ENCODE data around the gene MSH4. TPM values are rescaled to one million over a fixed set of nuclear protein-coding genes. Genes with fewer than 3 reads are reported as not detected.
"Not testable (repeated sequence)": the region's sequence is repeated elsewhere in the genome, so short reads cannot be mapped to it uniquely, and the experiment has no call there.

Gene MSH4
- total and polyA plus RNA-seq, 2 donors, result 0.10 to 0.90 TPM

GRCh38 chr1:75908717-75909152 lies 112.1 kb downstream of the MSH4 start:
- no peak for DNase-seq (ENCODE audit: extremely low spot score)
- Histone ChIP-seq H3K4me1 (ENCODE audit: insufficient read depth) (no peaks in the 10 kb centered on the region), H3K27ac (ENCODE audit: low read depth) (no peak overlapping the region), H3K4me3 (ENCODE audit: low read depth, low read length) (no peak overlapping the region), H3K36me3 (ENCODE audit: insufficient read depth) (no peaks in the 10 kb centered on the region)
- 54% methylated on average over 2 of the region's 2 CpGs for WGBS

- Histone ChIP-seq H3K4me3 (ENCODE audit: low read depth, low read length) (no peak overlapping the region), H3K27ac (ENCODE audit: low read depth) (no peak overlapping the region), H3K4me1 (ENCODE audit: insufficient read depth) (no peaks in the 10 kb centered on the region), H3K36me3 (ENCODE audit: insufficient read depth) (no peaks in the 10 kb centered on the region)
- no peak for DNase-seq (ENCODE audit: extremely low spot score)
- WGBS, result 82% methylated on average over 2 of the region's 2 CpGs
These were observed 120.2 kb downstream of the MSH4 start for GRCh38 chr1:75916834-75917233.

GRCh38 chr1:75922698-75923097 lies 126.0 kb downstream of the MSH4 start:
- Histone ChIP-seq H3K27ac (ENCODE audit: low read depth) (no peak overlapping the region), H3K4me1 (ENCODE audit: insufficient read depth) (no peaks in the 10 kb centered on the region), H3K36me3 (ENCODE audit: insufficient read depth) (no peaks in the 10 kb centered on the region), H3K4me3 (ENCODE audit: low read depth, low read length) (no peak overlapping the region)
- no peak for DNase-seq (ENCODE audit: extremely low spot score)
- WGBS, result 90% methylated on average over 1 of the region's 1 CpG

- DNase-seq (ENCODE audit: extremely low spot score), result no peak
- Histone ChIP-seq H3K27ac (ENCODE audit: low read depth) (no peak within 1 kb of the TSS), H3K36me3 (ENCODE audit: insufficient read depth) (no peaks in the 10 kb centered on the region), H3K4me3 (ENCODE audit: low read depth, low read length) (no peak within 1 kb of the TSS), H3K4me1 (ENCODE audit: insufficient read depth) (no peaks in the 10 kb centered on the region)
- 93% methylated on average over 1 of the region's 1 CpG for WGBS
These were observed 135.6 kb downstream of the MSH4 start, which contains the start of gene ASB17 for GRCh38 chr1:75932304-75932703. TSS of gene ASB17 (minus strand) at chr1:75932404. CDS start at chr1:75932291, 113 bp downstream.

- no peak overlapping the region for H3K27ac ChIP-seq (ENCODE audit: low read depth)
- no peaks in the 10 kb centered on the region for H3K36me3 ChIP-seq (ENCODE audit: insufficient read depth)
- DNase-seq (ENCODE audit: extremely low spot score), result no peak
- no peak overlapping the region for H3K4me3 ChIP-seq (ENCODE audit: low read depth, low read length)
- 25% methylated on average over 1 of the region's 1 CpG for WGBS
- no peaks in the 10 kb centered on the region for H3K4me1 ChIP-seq (ENCODE audit: insufficient read depth)
These were observed 140.4 kb downstream of the MSH4 start for GRCh38 chr1:75937034-75937433.

- WGBS, result 67% methylated on average over 4 of the region's 4 CpGs
- not testable (repeated sequence) for H3K27ac ChIP-seq (ENCODE audit: low read depth); H3K36me3 ChIP-seq (ENCODE audit: insufficient read depth)
These were observed 146.4 kb downstream of the MSH4 start for GRCh38 chr1:75943037-75943436.

GRCh38 chr1:75950176-75950575 lies 153.5 kb downstream of the MSH4 start:
- no peak overlapping the region for H3K4me3 ChIP-seq (ENCODE audit: low read depth, low read length)
- H3K36me3 ChIP-seq (ENCODE audit: insufficient read depth), result no peaks in the 10 kb centered on the region
- no peak for DNase-seq (ENCODE audit: extremely low spot score)
- no peaks in the 10 kb centered on the region for H3K4me1 ChIP-seq (ENCODE audit: insufficient read depth)
- H3K27ac ChIP-seq (ENCODE audit: low read depth), result no peak overlapping the region
- 88% methylated on average over 3 of the region's 3 CpGs for WGBS

More at GRCh38 chr1:75943037-75943436, 146.4 kb downstream of the MSH4 start:
- not testable (repeated sequence) for H3K4me1 ChIP-seq (ENCODE audit: insufficient read depth); DNase-seq (ENCODE audit: extremely low spot score); H3K4me3 ChIP-seq (ENCODE audit: low read depth, low read length)

- no peaks in the 10 kb centered on the region for H3K36me3 ChIP-seq (ENCODE audit: insufficient read depth)
- H3K4me3 ChIP-seq (ENCODE audit: low read depth, low read length), result no peak overlapping the region
- DNase-seq (ENCODE audit: extremely low spot score), result no peak
- 85% methylated on average over 1 of the region's 1 CpG for WGBS
- no peaks in the 10 kb centered on the region for H3K4me1 ChIP-seq (ENCODE audit: insufficient read depth)
- no peak overlapping the region for H3K27ac ChIP-seq (ENCODE audit: low read depth)
These were observed 155.3 kb downstream of the MSH4 start for GRCh38 chr1:75952016-75952415.

- no peaks in the 10 kb centered on the region for H3K36me3 ChIP-seq (ENCODE audit: insufficient read depth)
- no peak overlapping the region for H3K4me3 ChIP-seq (ENCODE audit: low read depth, low read length)
- DNase-seq (ENCODE audit: extremely low spot score), result no peak
- no peak overlapping the region for H3K27ac ChIP-seq (ENCODE audit: low read depth)
- 66% methylated on average over 4 of the region's 4 CpGs for WGBS
- H3K4me1 ChIP-seq (ENCODE audit: insufficient read depth), result no peaks in the 10 kb centered on the region
These were observed 156.8 kb downstream of the MSH4 start for GRCh38 chr1:75953461-75953860.

GRCh38 chr1:75954586-75954985 lies 157.9 kb downstream of the MSH4 start:
- H3K27ac ChIP-seq (ENCODE audit: low read depth), result no peak overlapping the region
- DNase-seq (ENCODE audit: extremely low spot score), result no peak
- no peaks in the 10 kb centered on the region for H3K36me3 ChIP-seq (ENCODE audit: insufficient read depth)

More at GRCh38 chr1:75954586-75954985, 157.9 kb downstream of the MSH4 start:
- Histone ChIP-seq H3K4me3 (ENCODE audit: low read depth, low read length) (no peak overlapping the region), H3K4me1 (ENCODE audit: insufficient read depth) (no peaks in the 10 kb centered on the region)

Small RNAs within 50 kb of the gene (small RNA-seq; reads per million reads assigned to genes)
- gene SNORD45A (not detected), gene SNORD45B (not detected), gene SNORD45C (not detected)

Other genes starting within 250 kb of the MSH4 start
- gene SLC44A5, start 185.8 kb upstream of the MSH4 start, total RNA-seq, result 5.9 TPM
- gene SLC44A5, start 185.8 kb upstream of the MSH4 start, polyA plus RNA-seq, result 0.77 TPM
- 90.3 TPM for gene ACADM, start 72.2 kb upstream of the MSH4 start, total RNA-seq
- 36.8 TPM for gene ACADM, start 72.2 kb upstream of the MSH4 start, polyA plus RNA-seq
- 108 TPM for gene RABGGTB, start 10.6 kb upstream of the MSH4 start, total RNA-seq
- gene RABGGTB, start 10.6 kb upstream of the MSH4 start, polyA plus RNA-seq, result 50.0 TPM
- not detected for gene ASB17, start 135.5 kb downstream of the MSH4 start, total RNA-seq
- not detected for gene ASB17, start 135.5 kb downstream of the MSH4 start, polyA plus RNA-seq